SK-N-SH treated with all-trans-retinoic acid at 6 μM for 48 hours (cell line): ENCODE measurements around the gene RASGRF2.

ENCODE experiments used
- ARNTL ChIP-seq: fragments of 450-650 bp; formaldehyde crosslinking; IDR thresholded peaks from 2 replicates; pipeline ENCODE4 v1.5.0; 2020; ENCODE audit warnings: low read depth, mild to moderate bottlenecking, moderate library complexity, borderline replicate concordance
- CREB5 ChIP-seq: fragments of 250-450 bp; sonication (Bioruptor Pico); IDR thresholded peaks from 2 replicates; pipeline ENCODE4 v1.5.1; 2020; ENCODE audit warnings: low read depth, mild to moderate bottlenecking, moderate library complexity
- CSDC2 ChIP-seq: fragments of 250-450 bp; sonication (Bioruptor Pico); IDR thresholded peaks from 2 replicates; pipeline ENCODE4 v1.5.0; 2020; ENCODE audit warnings: mild to moderate bottlenecking, moderate library complexity
- GLIS3 ChIP-seq: fragments of 250-450 bp; sonication (Bioruptor Pico); IDR thresholded peaks from 2 replicates; pipeline ENCODE4 v1.5.0; 2020; ENCODE audit warnings: mild to moderate bottlenecking, moderate library complexity
- OSR1 ChIP-seq: fragments of 250-450 bp; sonication (Bioruptor Pico); IDR thresholded peaks from 2 replicates; pipeline ENCODE4 v1.8.0; 2022; ENCODE audit warnings: moderate library complexity, mild to moderate bottlenecking, inconsistent platforms
- PATZ1 ChIP-seq: fragments of 250-450 bp; sonication (Bioruptor Pico); IDR thresholded peaks from 2 replicates; pipeline ENCODE4 v1.8.0; 2020; ENCODE audit warnings: mild to moderate bottlenecking, moderate library complexity, borderline replicate concordance
- RARB ChIP-seq: fragments of 250-450 bp; sonication (Bioruptor Pico); IDR thresholded peaks from 2 replicates; pipeline ENCODE4 v1.8.0; 2021; ENCODE audit warnings: mild to moderate bottlenecking, moderate library complexity
- ZFP30 ChIP-seq: fragments of 450-650 bp; formaldehyde crosslinking; IDR thresholded peaks from 2 replicates; pipeline ENCODE4 v1.5.0; 2022; ENCODE audit warnings: mild to moderate bottlenecking, moderate library complexity
- ZNF565 ChIP-seq: fragments of 450-650 bp; formaldehyde crosslinking; conservative IDR thresholded peaks from 2 replicates; pipeline ENCODE4 v1.5.0; 2020; ENCODE audit warnings: low read depth, mild to moderate bottlenecking, moderate library complexity
- ZNF70 ChIP-seq: fragments of 450-650 bp; formaldehyde crosslinking; IDR thresholded peaks from 2 replicates; pipeline ENCODE4 v1.5.0; 2020; ENCODE audit warnings: mild to moderate bottlenecking, moderate library complexity
- ZNF8 ChIP-seq: fragments of 450-650 bp; formaldehyde crosslinking; IDR thresholded peaks from 2 replicates; pipeline ENCODE4 v1.5.0; 2020; ENCODE audit warnings: mild to moderate bottlenecking, moderate library complexity

- TF ChIP-seq ZFP30 (CRISPR knock-in tag) (no peak), PATZ1 (CRISPR knock-in tag) (no peak), ZNF8 (CRISPR knock-in tag) (no peak), ARNTL (no peak), GLIS3 (CRISPR knock-in tag) (no peak), OSR1 (CRISPR knock-in tag) (no peak), ZNF565 (CRISPR knock-in tag) (no peak), CREB5 (CRISPR knock-in tag) (no peak), CSDC2 (no peak), RARB (CRISPR knock-in tag) (no peak), ZNF70 (CRISPR knock-in tag) (no peak)
Measured at GRCh38 chr5:81007637-81008027, 47.5 kb downstream of the RASGRF2 start.
